GM15510 (cell line): ENCODE measurements around the gene STN1.

ENCODE experiments used
- POLR2A ChIP-seq: IDR thresholded peaks from 3 replicates; pipeline ENCODE4 v1.6.1; 2011; ENCODE audit warnings: borderline replicate concordance; ENCODE audit not compliant: insufficient read length; ENCODE audit errors: extremely low read depth

The STN1 gene

DNA sequence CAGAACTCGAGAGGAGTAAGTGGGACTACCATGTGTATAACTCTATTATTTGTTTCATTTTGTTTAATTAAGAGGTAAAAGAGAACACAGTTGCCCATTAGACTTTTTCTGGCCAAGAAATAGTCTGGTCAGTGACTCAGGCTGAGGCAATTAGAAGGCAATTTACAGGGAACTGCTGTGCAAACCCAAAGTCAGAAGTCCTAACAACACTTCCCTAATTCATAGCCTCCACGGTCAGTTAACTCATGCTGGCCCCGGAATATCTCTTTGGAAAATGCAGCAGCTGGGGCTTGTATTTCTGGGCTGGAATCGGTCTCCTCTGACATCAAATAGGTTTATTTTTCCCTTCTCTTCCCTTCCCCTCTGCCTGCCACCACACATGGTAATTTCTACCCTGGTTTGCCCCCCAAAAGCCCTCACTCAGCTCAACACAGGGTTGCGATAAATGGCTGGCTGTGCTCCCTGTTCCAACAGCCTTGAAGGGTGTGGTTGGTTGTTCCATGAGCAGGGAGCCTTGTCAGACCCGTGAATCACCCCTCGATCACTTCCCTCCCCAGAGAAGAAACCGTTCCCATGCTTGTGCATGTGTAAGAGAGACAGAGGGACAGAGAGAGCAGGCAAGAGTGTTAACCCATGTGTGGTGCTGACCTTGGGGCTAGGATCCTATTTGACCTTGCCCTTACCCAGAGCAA is 68.0 kb downstream of the STN1 start:
- no peak for TF ChIP-seq POLR2A

- no peak for TF ChIP-seq POLR2A
These were observed 68.6 kb downstream of the STN1 start for GRCh38 chr10:103849212-103849877.

DNA sequence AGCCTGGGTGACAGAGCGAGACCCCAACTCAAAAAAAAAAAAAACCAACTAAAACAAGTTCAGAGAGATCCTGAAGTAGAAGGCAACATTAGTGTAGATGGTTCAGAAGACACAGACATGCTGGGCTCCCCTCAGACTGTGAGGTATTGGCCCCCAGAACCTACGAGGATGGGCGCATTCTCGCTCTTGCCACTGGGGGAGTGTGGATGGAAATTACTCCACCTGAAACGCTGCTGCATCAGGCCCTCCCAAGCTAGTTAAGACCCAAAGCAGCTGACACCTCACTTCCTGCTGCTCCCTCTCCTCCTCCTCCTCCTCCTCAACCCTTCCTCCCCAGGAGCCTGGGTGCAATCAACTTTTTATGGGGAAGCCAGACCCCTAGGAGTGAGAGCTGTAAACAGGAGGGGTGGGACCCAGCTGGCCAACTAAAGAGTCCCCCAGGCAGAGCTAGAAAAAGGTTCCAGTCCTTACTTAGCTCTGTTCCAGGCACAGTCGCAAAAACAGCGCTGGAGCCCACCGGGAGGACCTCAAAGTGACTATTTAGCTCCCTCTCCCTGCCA is 70.0 kb downstream of the STN1 start:
- TF ChIP-seq POLR2A, result no peak

DNA sequence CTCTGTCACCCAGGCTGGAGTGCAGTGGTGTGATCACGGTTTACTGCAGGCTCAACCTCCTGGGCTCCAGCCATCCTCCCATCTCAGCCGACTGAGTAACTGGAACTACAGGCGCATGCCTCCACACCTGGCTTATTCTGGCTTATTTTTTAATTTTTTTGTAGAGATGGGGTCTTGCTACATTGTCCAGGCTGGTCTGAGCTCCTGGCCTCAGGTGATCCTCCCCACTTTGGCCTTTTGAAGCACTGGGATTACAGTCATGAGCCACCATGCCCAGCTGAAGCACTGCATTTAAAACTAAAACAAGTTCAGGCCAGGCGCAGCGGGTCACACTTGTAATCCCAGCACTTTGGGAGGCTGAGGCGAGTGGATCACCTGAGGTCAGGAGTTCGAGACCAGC is 70.6 kb downstream of the STN1 start:
- no peak for TF ChIP-seq POLR2A

DNA sequence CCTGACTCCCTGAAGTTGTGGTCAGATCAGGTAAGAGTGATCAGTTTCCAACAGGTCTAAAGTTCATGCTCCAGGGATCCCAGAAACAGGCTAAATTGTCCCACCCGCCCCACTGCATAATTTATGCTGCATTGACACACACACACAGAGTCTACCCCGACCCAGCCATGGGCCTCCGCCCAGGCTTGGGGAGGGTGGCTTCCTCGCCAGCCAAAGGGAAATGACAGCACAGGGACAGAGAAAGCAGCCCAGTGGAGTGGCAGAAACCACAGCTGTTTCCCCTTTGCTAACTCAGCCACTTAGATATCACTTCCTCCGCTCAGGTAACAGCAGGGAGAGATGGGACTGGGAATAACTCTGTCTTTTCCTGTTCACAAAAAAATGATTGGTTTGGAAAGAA is 72.0 kb downstream of the STN1 start:
- no peak for TF ChIP-seq POLR2A

DNA sequence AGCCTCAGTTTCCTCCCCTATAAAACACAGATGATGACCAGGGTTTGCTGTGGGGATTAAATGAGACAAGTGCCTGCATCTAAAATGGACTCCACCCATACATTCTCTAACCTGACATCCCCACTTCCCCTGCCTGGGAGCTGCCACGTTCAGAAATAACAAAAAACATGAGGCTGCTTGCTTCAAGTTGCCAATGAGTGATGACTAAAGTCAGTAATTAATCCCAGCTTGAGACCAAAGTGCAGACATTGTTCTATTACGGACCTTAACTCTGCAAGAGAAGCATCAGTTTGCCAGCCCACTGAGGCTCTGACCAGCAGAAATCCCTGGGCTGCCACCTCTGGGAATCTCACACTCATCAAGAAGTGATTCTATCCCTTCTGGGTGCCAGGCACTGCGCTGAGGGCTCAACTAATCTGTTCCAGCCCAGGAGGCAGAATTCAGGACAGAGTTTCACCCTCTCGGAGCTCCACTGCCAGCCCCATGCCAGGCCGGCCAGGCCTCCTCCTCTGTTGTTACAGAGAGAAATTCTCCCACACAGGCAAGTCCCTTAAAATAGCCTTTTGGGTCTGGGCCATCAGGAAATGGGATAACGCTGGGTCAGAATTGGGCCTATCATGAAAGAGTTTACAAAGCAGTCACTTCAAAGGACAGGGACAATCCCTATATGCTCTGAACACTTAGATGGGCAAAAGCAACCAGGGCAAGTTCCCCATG is 74.0 kb downstream of the STN1 start:
- no peak for TF ChIP-seq POLR2A

- TF ChIP-seq POLR2A, result no peak
These were observed 74.9 kb downstream of the STN1 start for GRCh38 chr10:103843045-103843444.

DNA sequence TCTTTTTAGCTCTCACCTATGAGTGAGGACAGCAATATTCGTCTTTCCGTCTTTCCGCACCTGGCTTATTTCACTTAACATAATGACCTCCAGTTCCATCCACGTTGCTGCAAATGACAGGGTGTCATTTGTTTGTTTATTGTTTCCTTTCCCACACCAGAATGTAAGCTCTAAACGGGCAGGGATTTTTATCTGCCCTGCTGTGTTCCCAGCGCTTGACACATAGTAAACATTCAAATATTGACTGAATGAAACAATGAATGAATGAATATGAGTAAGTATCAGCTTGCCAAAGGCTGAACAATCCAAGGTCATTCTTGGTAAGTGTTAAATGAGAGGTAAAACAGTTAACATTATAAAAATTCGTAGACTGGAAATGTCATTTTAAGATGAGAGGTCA is 75.4 kb downstream of the STN1 start:
- TF ChIP-seq POLR2A, result no peak

GRCh38 chr10:103841519-103841918 is 76.5 kb downstream of the STN1 start:
- TF ChIP-seq POLR2A, result no peak

DNA sequence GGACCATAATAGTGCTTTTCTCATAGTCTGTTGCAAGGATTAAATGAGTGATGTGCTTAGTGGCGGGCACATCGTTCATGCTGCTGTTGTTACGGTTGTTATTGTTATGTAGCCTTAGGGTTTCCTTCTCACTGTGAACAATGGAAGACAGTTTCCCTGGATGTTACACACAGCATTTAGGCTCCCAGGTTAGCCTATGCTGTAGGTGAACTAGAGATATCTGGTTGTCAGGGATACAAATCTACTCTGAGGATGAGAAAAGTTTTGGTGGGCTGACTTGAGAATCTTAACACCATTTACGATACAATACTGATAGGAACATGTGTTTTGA is 77.3 kb downstream of the STN1 start:
- no peak for TF ChIP-seq POLR2A

DNA sequence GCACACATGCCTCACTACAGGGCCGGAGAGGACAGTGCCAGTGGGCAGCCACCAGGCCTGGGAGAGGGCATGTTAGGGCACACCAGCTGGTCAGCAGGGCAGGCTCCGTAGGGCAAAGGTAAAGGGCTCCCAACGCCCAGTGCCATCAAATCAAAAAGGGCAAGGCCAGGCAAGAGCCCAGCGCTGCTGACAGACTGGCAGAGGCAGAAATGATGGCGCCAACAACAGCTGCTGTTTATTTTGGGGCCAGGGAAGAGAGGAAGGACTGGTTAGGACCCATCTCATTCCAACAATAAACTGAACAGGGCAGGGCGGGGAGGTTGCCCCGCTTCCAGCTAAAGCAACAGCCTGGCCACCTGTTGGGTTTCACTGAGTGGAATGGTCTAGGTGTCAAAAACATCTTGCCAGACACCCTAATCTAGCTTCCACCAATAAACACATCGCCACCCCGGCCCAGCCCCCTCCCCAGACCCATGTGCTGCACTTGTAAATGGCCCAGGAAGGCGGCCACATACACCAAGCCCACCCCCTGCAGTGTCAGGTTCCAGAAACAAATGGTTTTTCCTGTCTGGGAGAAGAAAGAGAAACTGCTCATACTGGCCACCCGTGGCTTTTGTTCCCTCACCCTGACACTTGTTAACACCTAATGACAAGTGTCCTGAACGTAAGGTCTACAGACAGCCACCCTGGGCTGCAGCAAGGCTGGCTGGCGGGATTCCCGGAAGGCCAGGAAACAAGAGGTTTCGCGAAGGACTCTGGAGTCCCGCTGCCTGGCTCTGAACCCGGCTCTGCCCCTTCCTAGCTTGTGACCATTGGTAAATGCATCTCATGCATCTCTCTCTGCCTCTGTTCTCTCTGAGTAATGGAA is 77.9 kb downstream of the STN1 start:
- TF ChIP-seq POLR2A, result no peak

GRCh38 chr10:103839519-103839871 is 78.5 kb downstream of the STN1 start:
- TF ChIP-seq POLR2A, result no peak

DNA sequence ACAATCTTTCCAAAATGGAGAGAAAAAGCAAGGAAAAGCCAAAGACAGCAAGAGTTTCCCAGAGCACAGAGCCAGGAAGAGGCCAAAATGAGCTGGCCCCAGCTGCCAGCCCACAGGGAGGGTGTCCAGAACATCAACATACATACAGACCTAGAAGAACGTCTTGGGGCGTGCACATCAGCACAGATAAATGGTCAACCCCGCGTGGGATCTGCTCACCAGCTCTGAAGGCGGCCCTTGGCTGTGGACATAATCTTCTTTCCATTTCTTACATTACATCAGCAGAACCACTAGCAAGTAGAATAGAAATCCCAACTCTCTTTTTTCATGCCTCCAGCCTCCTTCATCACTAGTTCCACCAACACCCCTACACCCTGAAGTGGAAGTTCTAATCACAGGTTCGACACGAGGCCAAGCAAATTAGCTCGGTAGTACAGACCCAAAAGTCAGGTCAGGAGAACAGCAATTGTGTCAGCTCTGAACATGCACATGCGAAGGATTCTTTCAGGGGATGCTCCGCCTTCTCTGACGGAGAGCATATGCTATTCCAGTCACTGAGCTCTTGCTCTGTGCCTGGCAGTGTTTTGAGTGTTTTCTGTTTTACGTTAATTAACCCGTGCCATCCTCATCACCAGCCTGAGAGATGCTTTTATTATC is 79.0 kb downstream of the STN1 start:
- TF ChIP-seq POLR2A, result no peak

- TF ChIP-seq POLR2A, result no peak
These were observed 80.0 kb downstream of the STN1 start for GRCh38 chr10:103838070-103838395.
